Transverse colon (tissue), 4 donors: Measurements from ENCODE around the gene ROPN1L. TPM values are rescaled to one million over a fixed set of nuclear protein-coding genes. Genes with fewer than 3 reads are reported as not detected.

Experiments used
- DNase-seq: peaks from one replicate; pipeline ENCODE4 v3.0.0-alpha.2; 2019
- H3K27ac ChIP-seq, 4 donors: fragments of 200-600 bp; sonication (generic); 2 replicates each; pipeline ENCODE4 v1.5.1; 2016 to 2018; ENCODE audit warnings: inconsistent platforms in 4 of 4
- H3K27me3 ChIP-seq: fragments of 200-600 bp; sonication (generic); 2 replicates; pipeline ENCODE4 v1.5.1; 2017; ENCODE audit warnings: inconsistent platforms
- H3K36me3 ChIP-seq, 4 donors: fragments of 200-600 bp; sonication (generic); 2 replicates each; pipeline ENCODE4 v1.5.1; 2017 to 2019; ENCODE audit warnings: inconsistent platforms in 4 of 4
- H3K4me1 ChIP-seq, 4 donors: fragments of 200-600 bp; sonication (generic); 2 replicates each; pipeline ENCODE4 v1.5.1; 2017 to 2020; ENCODE audit warnings: inconsistent platforms in 4 of 4
- H3K4me3 ChIP-seq, 4 donors: fragments of 200-600 bp; sonication (generic); 1 replicate in 1 of 4; 2 replicates in 3 of 4; pipeline versions ENCODE4 v1.5.1 to v1.6.1; 2017 to 2019; ENCODE audit warnings: inconsistent platforms in 4 of 4
- H3K9me3 ChIP-seq, 2 donors: fragments of 200-600 bp; sonication (generic); 2 replicates each; pipeline ENCODE4 v1.5.1; 2017 to 2019; ENCODE audit warnings: inconsistent platforms in 2 of 2
- EP300 ChIP-seq: sonication (generic); formaldehyde crosslinking; IDR thresholded peaks from one replicate; pipeline ENCODE4 v1.6.1; 2017; ENCODE audit warnings: antibody characterized with exemption, low read depth
- POLR2A ChIP-seq: fragments of 450-650 bp; IDR thresholded peaks from one replicate; pipeline ENCODE4 v1.6.1; 2016; ENCODE audit warnings: antibody characterized with exemption, mild to moderate bottlenecking, moderate library complexity
- POLR2AphosphoS5 ChIP-seq, 3 donors: sonication (generic); formaldehyde crosslinking; IDR thresholded peaks; one replicate each; pipeline ENCODE4 v1.6.1; 2016; ENCODE audit warnings: antibody characterized with exemption in 3 of 3
- WGBS, 2 donors: methylation state at CpG; one replicate each; pipeline ENCODE4 v1.1.5; 2018; ENCODE audit warnings: low coverage in 1 of 2; 5-methylcytosine and 5-hydroxymethylcytosine counted together
- in situ Hi-C, 4 donors: fragments of 200-750 bp; cut with MboI; loops; one replicate each; pipeline versions ENCODE4 v1.15.0 to v1.15.1; 2017; ENCODE audit warnings: low sequenced_read_pairs in 3 of 4, low pct_ligation_motif_present in 1 of 4, low pct_unique_long_range_greater_than_20kb in 1 of 4
- intact Hi-C: fragments of 100-400 bp; cut with DNase I; formaldehyde crosslinking; loops from one replicate; pipeline ENCODE4 v1.15.1; 2023; ENCODE audit warnings: low total_unique reads
- total RNA-seq, 4 donors: library from RNA; depleted of rRNA; stranded (reverse); fragments of >200 nt; gene quantifications; one replicate each; pipeline ENCODE4 v1.1.0, GENCODE V29; 2016
- TF ChIP-seq, protein P1 (sequence below), 5 experiments: fragments of 200-600 bp in 3 of 5; fragments of 450-650 bp in 2 of 5; sonication (generic) in 3 of 5; IDR thresholded peaks; 1 replicate in 2 of 5; 2 replicates in 3 of 5; pipeline ENCODE4 v1.5.1; 2016 to 2017; ENCODE audit warnings: antibody characterized with exemption in 5 of 5, inconsistent platforms in 3 of 5, mild to moderate bottlenecking in 2 of 5, moderate library complexity in 1 of 5

The ROPN1L gene
- total RNA-seq, 4 donors from 2014 or later, result 0.32 to 2.6 TPM; not detected in 2

DNA sequence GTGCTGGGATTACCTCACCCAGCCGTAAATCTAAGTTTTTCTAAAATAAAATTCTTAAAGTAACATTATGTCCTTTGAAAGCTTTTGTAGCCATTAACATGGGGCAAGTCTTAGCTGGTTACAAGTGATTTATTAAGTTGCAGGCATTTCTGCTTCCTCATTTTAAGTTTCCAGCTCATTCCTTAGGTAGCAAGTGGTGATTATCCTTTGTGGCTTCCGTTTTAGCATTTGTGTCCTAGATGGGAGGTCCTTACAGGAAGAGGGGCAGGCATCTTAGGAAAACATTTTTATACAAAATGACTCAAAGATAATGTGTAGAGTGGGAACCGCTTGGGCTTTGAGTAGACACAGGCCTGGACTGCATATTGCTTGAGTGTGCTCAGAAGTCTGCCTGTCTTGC, 35.0 kb upstream of the ROPN1L start:
- H3K4me1 ChIP-seq, result no peaks in the 10 kb centered on the region
- intact Hi-C loops (no loop called here), in situ Hi-C loops (no loop called here)
- no peak overlapping the region for H3K4me3 ChIP-seq
- H3K9me3 ChIP-seq, result no peaks in the 10 kb centered on the region
- no peaks in the 10 kb centered on the region for H3K27me3 ChIP-seq
- 90 to 94% methylated on average over 2 to 3 of the region's 3 CpGs for WGBS, 2 donors
- no peak overlapping the region for H3K27ac ChIP-seq
- H3K36me3 ChIP-seq, result peaks cover 0 to 79% (median 40%) of the 10 kb centered on the region in 4 donors
- DNase-seq, result no peak
- no peak for TF ChIP-seq POLR2A
- TF ChIP-seq POLR2AphosphoS5 (IDR thresholded peaks at IDR 0.05), result no peak
- TF ChIP-seq, protein P1, sequence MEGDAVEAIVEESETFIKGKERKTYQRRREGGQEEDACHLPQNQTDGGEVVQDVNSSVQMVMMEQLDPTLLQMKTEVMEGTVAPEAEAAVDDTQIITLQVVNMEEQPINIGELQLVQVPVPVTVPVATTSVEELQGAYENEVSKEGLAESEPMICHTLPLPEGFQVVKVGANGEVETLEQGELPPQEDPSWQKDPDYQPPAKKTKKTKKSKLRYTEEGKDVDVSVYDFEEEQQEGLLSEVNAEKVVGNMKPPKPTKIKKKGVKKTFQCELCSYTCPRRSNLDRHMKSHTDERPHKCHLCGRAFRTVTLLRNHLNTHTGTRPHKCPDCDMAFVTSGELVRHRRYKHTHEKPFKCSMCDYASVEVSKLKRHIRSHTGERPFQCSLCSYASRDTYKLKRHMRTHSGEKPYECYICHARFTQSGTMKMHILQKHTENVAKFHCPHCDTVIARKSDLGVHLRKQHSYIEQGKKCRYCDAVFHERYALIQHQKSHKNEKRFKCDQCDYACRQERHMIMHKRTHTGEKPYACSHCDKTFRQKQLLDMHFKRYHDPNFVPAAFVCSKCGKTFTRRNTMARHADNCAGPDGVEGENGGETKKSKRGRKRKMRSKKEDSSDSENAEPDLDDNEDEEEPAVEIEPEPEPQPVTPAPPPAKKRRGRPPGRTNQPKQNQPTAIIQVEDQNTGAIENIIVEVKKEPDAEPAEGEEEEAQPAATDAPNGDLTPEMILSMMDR (IDR thresholded peaks at IDR 0.05), result no peak
- no peak for TF ChIP-seq EP300

DNA sequence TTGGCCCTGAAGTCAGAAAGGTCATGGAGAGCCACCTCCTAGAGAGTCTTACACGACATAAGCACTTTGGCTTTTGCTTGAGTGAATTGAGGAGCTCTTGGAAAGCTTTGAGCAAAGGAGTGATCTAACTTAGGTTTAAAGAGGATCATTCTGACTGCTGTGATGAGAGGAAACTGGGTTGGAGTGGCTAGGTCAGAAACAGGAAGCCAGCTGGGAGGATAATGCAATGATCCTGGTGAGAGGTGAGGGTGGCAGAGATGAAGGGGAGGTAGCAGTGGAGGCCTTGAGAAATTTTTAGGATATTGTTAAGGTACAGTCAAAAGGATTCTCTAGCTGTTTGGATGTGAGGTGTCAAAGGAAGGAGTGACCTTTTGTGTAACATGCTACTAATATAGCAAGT, 32.2 kb upstream of the ROPN1L start:
- Histone ChIP-seq H3K4me1 (no peaks in the 10 kb centered on the region), H3K27me3 (no peaks in the 10 kb centered on the region), H3K4me3 (no peak overlapping the region), H3K27ac (no peak overlapping the region), H3K9me3 (no peaks in the 10 kb centered on the region), H3K36me3 (peaks cover 0 to 81% (median 40%) of the 10 kb centered on the region in 4 donors)
- no peak for DNase-seq
- in situ Hi-C loops (no loop called here), intact Hi-C loops (no loop called here)
- TF ChIP-seq, protein P1 (IDR thresholded peaks at IDR 0.05), result no peak
- TF ChIP-seq POLR2AphosphoS5 (IDR thresholded peaks at IDR 0.05) (no peak), POLR2A (no peak), EP300 (no peak)
- WGBS, 2 donors, result 90 to 100% methylated on average over 1 of the region's 1 CpG

- no peaks in the 10 kb centered on the region for H3K27me3 ChIP-seq
- H3K4me1 ChIP-seq, result no peaks in the 10 kb centered on the region
- in situ Hi-C loops, result no loop called here
- no peak overlapping the region for H3K27ac ChIP-seq
- intact Hi-C loops, result no loop called here
- no peaks in the 10 kb centered on the region for H3K9me3 ChIP-seq
- 57 to 71% methylated on average over 1 of the region's 1 CpG for whole genome bisulfite sequencing, 2 donors
- no peak overlapping the region for H3K4me3 ChIP-seq
- TF ChIP-seq POLR2A, result no peak
- no peak for TF ChIP-seq EP300
- TF ChIP-seq, protein P1 (IDR thresholded peaks at IDR 0.05), result no peak
- TF ChIP-seq POLR2AphosphoS5 (IDR thresholded peaks at IDR 0.05), result no peak
- peaks cover 0 to 83% (median 40%) of the 10 kb centered on the region in 4 donors for H3K36me3 ChIP-seq
- no peak for DNase-seq
These were observed 31.0 kb upstream of the ROPN1L start for GRCh38 chr5:10410662-10411061.

DNA sequence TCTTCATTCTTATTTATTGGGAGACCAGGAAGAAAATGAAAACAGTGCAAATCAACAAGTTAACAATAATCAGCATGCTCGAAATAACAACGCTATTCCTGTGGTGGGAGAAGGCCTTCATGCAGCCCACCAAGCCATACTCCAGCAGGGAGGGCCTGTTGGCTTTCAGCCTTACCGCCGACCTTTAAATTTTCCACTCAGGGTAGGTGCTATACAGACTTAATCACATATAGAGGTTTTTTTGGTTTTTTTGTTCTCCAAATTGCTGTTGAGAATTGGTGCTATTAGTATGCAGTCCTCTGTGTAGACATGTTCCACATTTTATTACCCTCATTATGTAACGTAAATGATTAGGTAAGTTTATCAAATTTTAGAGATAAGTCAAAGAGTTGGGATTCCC, 30.3 kb upstream of the ROPN1L start:
- intact Hi-C loops, result no loop called here
- Histone ChIP-seq H3K9me3 (no peaks in the 10 kb centered on the region), H3K36me3 (peaks cover 0 to 84% (median 40%) of the 10 kb centered on the region in 4 donors), H3K4me3 (no peak overlapping the region), H3K27me3 (no peaks in the 10 kb centered on the region), H3K4me1 (no peaks in the 10 kb centered on the region), H3K27ac (no peak overlapping the region)
- DNase-seq, result no peak
- TF ChIP-seq POLR2A (no peak), POLR2AphosphoS5 (IDR thresholded peaks at IDR 0.05) (no peak), EP300 (no peak)
- TF ChIP-seq, protein P1 (IDR thresholded peaks at IDR 0.05), result no peak
- 92% methylated on average over 2 to 5 of the region's 5 CpGs for WGBS, 2 donors
- in situ Hi-C loops, result no loop called here
